ENCODE results near the gene NOP53. TPM values are rescaled to one million over a fixed set of nuclear protein-coding genes. Genes with fewer than 3 reads are reported as not detected.

Gene NOP53
- total and polyA plus RNA-seq, 4 donors, result 25.8 to 85.5 (median 38.6) TPM

- H3K36me3 ChIP-seq (ENCODE audit: control insufficient read depth in 4 of 4, insufficient read depth in 3 of 4, low read depth in 1 of 4, low read length in 3 of 4), result peaks cover 5 to 31% (median 8%) of the 10 kb centered on the region in 4 donors
- WGBS, result 88% methylated on average over 11 of the region's 11 CpGs
- H3K4me1 ChIP-seq (ENCODE audit: control insufficient read depth in 4 of 4, insufficient read depth in 4 of 4, low read length in 3 of 4), result no peaks in the 10 kb centered on the region
- no peaks in the 10 kb centered on the region for H3K27me3 ChIP-seq (ENCODE audit: control insufficient read depth in 4 of 4, insufficient read depth in 4 of 4, low read length in 3 of 4)
- DNase-seq (ENCODE audit: low spot score), result no peak
- no peak overlapping the region for H3K27ac ChIP-seq (ENCODE audit: low read depth in 1 of 2, low read length in 2 of 2)
- H3K9ac ChIP-seq (ENCODE audit: low read depth in 1 of 2, low read length in 2 of 2), result no peak overlapping the region
- no peak for TF ChIP-seq RAD21 (IDR thresholded peaks at IDR 0.05)
- no peak for TF ChIP-seq HNF4A (conservative IDR thresholded peaks at IDR 0.05)
- TF ChIP-seq TAF1 (conservative IDR thresholded peaks at IDR 0.05), result no peak
- TF ChIP-seq, protein P1, sequence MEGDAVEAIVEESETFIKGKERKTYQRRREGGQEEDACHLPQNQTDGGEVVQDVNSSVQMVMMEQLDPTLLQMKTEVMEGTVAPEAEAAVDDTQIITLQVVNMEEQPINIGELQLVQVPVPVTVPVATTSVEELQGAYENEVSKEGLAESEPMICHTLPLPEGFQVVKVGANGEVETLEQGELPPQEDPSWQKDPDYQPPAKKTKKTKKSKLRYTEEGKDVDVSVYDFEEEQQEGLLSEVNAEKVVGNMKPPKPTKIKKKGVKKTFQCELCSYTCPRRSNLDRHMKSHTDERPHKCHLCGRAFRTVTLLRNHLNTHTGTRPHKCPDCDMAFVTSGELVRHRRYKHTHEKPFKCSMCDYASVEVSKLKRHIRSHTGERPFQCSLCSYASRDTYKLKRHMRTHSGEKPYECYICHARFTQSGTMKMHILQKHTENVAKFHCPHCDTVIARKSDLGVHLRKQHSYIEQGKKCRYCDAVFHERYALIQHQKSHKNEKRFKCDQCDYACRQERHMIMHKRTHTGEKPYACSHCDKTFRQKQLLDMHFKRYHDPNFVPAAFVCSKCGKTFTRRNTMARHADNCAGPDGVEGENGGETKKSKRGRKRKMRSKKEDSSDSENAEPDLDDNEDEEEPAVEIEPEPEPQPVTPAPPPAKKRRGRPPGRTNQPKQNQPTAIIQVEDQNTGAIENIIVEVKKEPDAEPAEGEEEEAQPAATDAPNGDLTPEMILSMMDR (IDR thresholded peaks at IDR 0.05; ENCODE audit: low read depth, low read length, missing input control), result no peak
- TF ChIP-seq FOXA2 (IDR thresholded peaks at IDR 0.05), result no peak
- no peaks in the 10 kb centered on the region for H3K9me3 ChIP-seq (ENCODE audit: control insufficient read depth in 4 of 4, low read length in 3 of 4)
- H3K4me3 ChIP-seq (ENCODE audit: low read depth in 1 of 3, low read length in 3 of 3), result no peak overlapping the region
These were observed 41.3 kb upstream of the NOP53 start for GRCh38 chr19:47704024-47704423.

- no peak overlapping the region for H3K27ac ChIP-seq (ENCODE audit: low read depth in 1 of 2, low read length in 2 of 2)
- WGBS, result 92% methylated on average over 3 of the region's 3 CpGs
- no peak for TF ChIP-seq REST (IDR thresholded peaks at IDR 0.05)
- no peak for TF ChIP-seq NR2F2 (IDR thresholded peaks at IDR 0.05)
- no peak for TF ChIP-seq HNF4A (conservative IDR thresholded peaks at IDR 0.05)
- TF ChIP-seq RAD21 (IDR thresholded peaks at IDR 0.05), result no peak
- TF ChIP-seq FOXA1 (IDR thresholded peaks at IDR 0.05), result no peak
- TF ChIP-seq RXRA (IDR thresholded peaks at IDR 0.05), result no peak
- TF ChIP-seq HNF4G (IDR thresholded peaks at IDR 0.05), result no peak
- no peak for TF ChIP-seq TAF1 (conservative IDR thresholded peaks at IDR 0.05)
- TF ChIP-seq FOXA2 (IDR thresholded peaks at IDR 0.05), result no peak
- H3K27me3 ChIP-seq (ENCODE audit: control insufficient read depth in 4 of 4, insufficient read depth in 4 of 4, low read length in 3 of 4), result no peaks in the 10 kb centered on the region
- DNase-seq (ENCODE audit: low spot score), result no peak
- H3K9ac ChIP-seq (ENCODE audit: low read depth in 1 of 2, low read length in 2 of 2), result no peak overlapping the region
- H3K9me3 ChIP-seq (ENCODE audit: control insufficient read depth in 4 of 4, low read length in 3 of 4), result no peaks in the 10 kb centered on the region
- no peaks in the 10 kb centered on the region for H3K4me1 ChIP-seq (ENCODE audit: control insufficient read depth in 4 of 4, insufficient read depth in 4 of 4, low read length in 3 of 4)
- no peak overlapping the region for H3K4me3 ChIP-seq (ENCODE audit: low read depth in 1 of 3, low read length in 3 of 3)
- H3K36me3 ChIP-seq (ENCODE audit: control insufficient read depth in 4 of 4, insufficient read depth in 3 of 4, low read depth in 1 of 4, low read length in 3 of 4), result peaks cover 4 to 24% (median 7%) of the 10 kb centered on the region in 4 donors
These were observed 40.7 kb upstream of the NOP53 start for GRCh38 chr19:47704656-47705055.

DNA sequence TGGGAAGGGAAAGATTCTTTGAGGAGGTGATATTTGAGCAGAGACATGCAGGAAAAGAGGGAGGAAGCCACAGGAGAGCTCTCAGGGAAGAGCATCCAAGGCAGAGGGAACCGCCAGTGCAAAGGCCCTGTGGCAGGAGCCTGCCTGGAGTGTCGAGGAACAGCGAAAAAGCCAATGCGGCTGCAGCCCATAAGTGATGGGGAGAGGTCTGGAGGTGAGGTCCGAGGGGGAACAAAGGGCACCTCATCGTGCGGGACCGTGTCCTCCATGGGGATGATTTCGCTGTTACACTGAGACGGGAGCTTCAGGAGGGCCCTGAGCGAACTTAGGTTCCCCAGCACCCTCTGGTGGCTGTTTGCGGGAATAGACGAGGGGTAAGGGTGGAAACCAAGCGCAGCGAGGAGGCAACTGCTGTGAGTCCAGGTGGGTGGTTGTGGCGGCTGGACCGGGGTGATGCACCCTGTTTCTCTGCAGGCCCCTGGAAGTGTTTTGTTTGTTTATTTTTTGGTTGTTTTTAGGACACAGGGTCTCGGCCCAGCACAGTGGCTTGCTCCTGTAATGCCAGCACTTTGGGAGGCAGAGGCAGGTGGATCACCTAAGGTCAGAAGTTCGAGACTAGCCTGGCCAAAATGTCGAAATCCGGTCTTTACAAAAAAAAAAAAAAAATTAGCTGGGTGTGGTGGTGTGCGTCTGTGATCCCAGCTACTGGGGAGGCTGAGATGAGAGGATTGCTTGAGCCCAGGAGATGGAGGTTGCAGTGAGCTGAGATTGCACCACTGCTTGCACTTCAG is 38.0 kb upstream of the NOP53 start:
- DNase-seq (ENCODE audit: low spot score), result peak; percentile 74
- TF ChIP-seq RAD21 (IDR thresholded peaks at IDR 0.05) (peak; percentile 86 to 94), GABPA (IDR thresholded peaks at IDR 0.05 in 1 of 2, conservative IDR thresholded peaks at IDR 0.05 in 1 of 2) (no peak), REST (IDR thresholded peaks at IDR 0.05) (no peak), NR2F2 (IDR thresholded peaks at IDR 0.05) (no peak)
- TF ChIP-seq, protein P1 (IDR thresholded peaks at IDR 0.05; ENCODE audit: low read depth, low read length, missing input control), result peak; percentile 84
- H3K4me3 ChIP-seq (ENCODE audit: low read depth in 1 of 3, low read length in 3 of 3), result no peak overlapping the region
- H3K27me3 ChIP-seq (ENCODE audit: control insufficient read depth in 4 of 4, insufficient read depth in 4 of 4, low read length in 3 of 4), result no peaks in the 10 kb centered on the region
- H3K36me3 ChIP-seq (ENCODE audit: control insufficient read depth in 4 of 4, insufficient read depth in 3 of 4, low read depth in 1 of 4, low read length in 3 of 4), result peaks cover 0 to 6% (median 0%) of the 10 kb centered on the region in 4 donors
- 19% methylated on average over 22 of the region's 22 CpGs for WGBS
- no peaks in the 10 kb centered on the region for H3K4me1 ChIP-seq (ENCODE audit: control insufficient read depth in 4 of 4, insufficient read depth in 4 of 4, low read length in 3 of 4)
- no peaks in the 10 kb centered on the region for H3K9me3 ChIP-seq (ENCODE audit: control insufficient read depth in 4 of 4, low read length in 3 of 4)
- no peak overlapping the region for H3K27ac ChIP-seq (ENCODE audit: low read depth in 1 of 2, low read length in 2 of 2)
- no peak overlapping the region for H3K9ac ChIP-seq (ENCODE audit: low read depth in 1 of 2, low read length in 2 of 2)
